LNCaP clone FGC (cell line): Measurements from ENCODE around the gene BEX2.

ENCODE experiments used
- DNase-seq: peaks from one replicate; pipeline ENCODE4 v3.0.0-alpha.2; 2011; ENCODE audit warnings: low read depth
- H3K4me3 ChIP-seq: 2 replicates; pipeline ENCODE4 v1.5.1; 2011; ENCODE audit warnings: mild to moderate bottlenecking, low read depth, low read length, control low read depth
- TF ChIP-seq, protein P1 (sequence below): IDR thresholded peaks from 2 replicates; pipeline ENCODE4 v1.5.1; 2012; ENCODE audit warnings: mild to moderate bottlenecking; ENCODE audit not compliant: control insufficient read depth, insufficient read depth; ENCODE audit errors: extremely low read depth

Gene BEX2

GRCh38 chrX:103274284-103274683 lies 36.5 kb downstream of the BEX2 start:
- H3K4me3 ChIP-seq: no peak overlapping the region
- no peak for DNase-seq
- TF ChIP-seq, protein P1, sequence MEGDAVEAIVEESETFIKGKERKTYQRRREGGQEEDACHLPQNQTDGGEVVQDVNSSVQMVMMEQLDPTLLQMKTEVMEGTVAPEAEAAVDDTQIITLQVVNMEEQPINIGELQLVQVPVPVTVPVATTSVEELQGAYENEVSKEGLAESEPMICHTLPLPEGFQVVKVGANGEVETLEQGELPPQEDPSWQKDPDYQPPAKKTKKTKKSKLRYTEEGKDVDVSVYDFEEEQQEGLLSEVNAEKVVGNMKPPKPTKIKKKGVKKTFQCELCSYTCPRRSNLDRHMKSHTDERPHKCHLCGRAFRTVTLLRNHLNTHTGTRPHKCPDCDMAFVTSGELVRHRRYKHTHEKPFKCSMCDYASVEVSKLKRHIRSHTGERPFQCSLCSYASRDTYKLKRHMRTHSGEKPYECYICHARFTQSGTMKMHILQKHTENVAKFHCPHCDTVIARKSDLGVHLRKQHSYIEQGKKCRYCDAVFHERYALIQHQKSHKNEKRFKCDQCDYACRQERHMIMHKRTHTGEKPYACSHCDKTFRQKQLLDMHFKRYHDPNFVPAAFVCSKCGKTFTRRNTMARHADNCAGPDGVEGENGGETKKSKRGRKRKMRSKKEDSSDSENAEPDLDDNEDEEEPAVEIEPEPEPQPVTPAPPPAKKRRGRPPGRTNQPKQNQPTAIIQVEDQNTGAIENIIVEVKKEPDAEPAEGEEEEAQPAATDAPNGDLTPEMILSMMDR: no peak
